ACHN (cell line): Measurements from ENCODE around the gene ZNF541.

Experiments
- DNase-seq: peaks from one replicate; pipeline ENCODE4 v3.0.0-alpha.2; 2015
- in situ Hi-C: cut with HindIII; loops from 2 replicates; pipeline ENCODE4 v1.10.0; 2017; ENCODE audit warnings: low sequenced_read_pairs, low pct_ligation_motif_present, low pct_unique_long_range_greater_than_20kb

ZNF541 gene

DNA sequence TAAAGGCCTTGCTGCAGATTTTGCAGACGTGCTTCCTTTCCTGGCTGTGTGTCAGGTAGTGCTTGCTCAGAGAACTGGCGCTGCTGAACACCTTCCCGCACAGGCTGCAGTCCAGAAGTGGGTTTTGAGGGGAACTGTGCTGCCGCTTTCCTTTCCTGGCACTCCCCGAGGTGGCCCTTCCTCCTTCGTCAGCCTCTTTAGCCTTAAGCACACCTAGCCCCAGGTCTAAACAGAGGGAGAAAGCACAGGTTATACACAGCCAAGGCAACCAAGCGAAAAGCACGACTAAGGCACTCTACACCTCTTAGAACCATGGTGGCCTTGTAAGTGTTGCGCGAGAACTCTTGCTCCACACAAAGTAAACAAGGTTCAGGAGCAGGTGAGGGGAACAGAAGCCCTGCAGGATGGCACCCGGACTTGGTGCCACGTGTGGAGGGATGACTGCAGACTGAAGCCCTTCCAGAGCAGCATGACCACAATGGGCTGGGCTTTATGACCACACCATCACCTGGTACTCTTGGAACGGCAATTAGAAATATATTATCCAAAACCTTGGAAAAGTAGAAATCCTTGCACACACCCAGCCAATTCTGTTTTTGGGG is 23.6 kb downstream of the ZNF541 start:
- in situ Hi-C loops = no loop called here
- DNase-seq = no peak

DNA sequence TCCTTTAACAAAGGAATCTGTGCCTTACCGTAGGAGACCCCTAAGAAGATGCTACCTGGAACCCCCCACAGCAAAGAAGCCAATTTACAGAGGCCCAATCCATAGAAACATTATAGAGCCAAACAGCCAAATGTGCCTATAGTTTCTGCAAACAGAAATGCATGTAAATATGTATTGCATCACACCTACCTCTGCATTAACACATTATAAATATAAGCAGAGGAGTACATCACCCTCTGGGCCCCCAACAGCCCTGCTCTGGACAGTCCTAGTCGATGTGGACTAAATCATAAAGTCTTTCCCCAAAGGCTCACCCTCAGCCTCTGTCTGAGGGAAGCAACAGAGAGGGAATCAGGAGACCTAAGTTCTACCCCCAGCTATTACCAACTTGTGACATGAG is 25.7 kb downstream of the ZNF541 start:
- in situ Hi-C loops = no loop called here
- DNase-seq = no peak

DNA sequence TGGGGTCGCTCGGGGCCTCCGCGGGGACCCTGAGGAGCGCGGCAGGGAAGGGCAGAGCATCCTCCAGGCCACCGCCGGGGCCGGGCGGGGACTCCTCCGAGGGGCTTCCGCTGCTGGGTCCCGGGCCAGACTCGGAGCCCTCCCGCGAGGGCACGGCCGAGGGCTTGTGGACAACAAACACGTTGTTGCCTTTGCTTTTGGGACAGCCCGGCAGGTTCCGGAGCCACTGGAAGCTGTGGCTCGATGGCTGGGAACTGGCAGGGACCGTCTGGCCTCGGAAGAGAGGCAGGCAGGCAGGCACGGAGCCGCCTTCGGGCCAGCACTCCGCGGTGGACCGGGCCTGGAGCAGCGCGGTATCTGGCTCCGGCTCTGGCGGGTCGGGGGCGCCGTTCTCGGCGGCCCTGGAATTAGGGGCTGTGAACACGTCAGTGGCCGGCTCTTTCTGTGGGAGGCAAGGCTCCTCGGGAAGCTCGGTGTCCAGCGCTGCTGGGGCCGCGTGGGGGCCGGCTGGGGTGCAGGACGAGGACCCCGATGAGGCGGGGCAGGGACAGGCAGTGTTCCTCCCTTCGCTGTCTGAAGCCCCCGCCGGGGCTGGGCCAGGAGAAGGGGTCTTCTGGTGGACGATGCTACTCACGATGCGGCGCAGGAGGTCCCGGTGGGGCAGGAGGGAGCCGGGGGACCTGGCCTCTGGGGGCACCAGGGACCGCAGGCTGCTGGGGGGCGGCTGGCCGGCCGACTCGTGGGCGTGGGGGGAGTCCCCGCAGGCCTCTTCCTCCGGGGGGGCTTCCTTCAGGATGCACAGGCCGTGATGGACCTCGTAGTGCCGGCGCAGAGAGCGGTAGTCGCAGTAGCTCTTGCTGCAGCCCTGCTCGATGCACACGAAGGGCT is 27.6 kb downstream of the ZNF541 start:
- DNase-seq = no peak
- in situ Hi-C loops = no loop called here

DNA sequence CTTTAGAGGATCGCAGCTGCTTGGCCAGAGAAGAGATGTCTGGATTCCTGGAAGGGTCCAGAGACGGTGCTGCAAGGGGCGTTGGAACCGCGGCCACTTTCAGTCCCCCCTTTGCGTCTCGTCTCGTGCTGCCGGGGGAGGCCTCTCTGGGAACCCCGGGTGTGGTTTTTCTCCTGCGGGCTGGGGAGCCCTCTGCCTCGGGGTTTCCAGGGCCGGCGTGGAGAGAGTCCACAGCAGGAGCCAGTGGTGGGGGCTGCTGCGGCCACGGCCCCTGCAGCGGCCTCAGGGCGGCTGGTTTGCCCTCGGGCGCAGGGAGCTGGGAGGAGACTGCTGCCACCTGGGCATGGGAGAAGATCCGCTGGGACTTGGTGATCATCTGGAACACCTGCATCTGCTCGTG is 28.5 kb downstream of the ZNF541 start:
- in situ Hi-C loops = no loop called here
- DNase-seq = no peak

DNA sequence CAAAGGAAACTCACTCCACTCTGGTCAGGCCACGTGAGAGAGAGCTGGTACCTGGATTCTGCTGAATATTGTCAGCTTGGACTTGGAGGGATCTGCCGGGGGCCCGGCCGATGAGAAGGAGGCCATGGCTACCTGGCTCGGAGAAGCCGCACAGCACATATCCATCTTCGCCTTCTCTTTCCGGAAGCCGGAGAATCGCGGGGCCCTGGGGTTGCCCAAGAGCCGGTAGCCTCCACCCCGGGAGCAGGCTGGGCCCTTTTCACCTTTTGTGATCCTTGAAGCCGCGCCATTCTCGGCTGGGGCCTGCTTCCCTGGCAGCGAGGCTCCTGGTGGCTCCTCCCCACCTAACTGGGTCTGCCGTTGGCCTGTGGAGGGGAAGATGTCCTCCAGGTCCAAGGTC is 28.9 kb downstream of the ZNF541 start:
- in situ Hi-C loops = no loop called here
- DNase-seq = no peak

DNA sequence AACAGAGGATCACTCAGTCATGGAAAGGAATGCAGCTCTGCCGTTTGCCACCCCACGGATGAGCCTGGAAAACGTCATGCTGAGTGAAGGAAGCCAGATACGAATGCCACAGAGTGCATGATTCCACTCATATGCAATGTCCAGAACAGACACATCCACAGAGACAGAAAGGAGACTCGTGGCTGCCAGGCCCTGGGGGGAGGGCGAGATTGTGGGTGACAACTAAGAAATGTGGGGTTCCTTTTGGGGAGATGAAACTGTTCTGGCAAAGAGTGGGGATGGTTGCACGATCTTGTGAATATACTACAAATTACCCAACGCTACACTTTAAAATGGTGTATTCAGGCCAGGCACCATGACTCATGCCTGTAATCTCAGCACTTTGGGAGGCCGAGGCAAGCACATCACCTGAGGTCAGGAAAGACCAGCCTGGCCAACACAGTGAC is 30.9 kb downstream of the ZNF541 start:
- in situ Hi-C loops = no loop called here
- DNase-seq = no peak

DNA sequence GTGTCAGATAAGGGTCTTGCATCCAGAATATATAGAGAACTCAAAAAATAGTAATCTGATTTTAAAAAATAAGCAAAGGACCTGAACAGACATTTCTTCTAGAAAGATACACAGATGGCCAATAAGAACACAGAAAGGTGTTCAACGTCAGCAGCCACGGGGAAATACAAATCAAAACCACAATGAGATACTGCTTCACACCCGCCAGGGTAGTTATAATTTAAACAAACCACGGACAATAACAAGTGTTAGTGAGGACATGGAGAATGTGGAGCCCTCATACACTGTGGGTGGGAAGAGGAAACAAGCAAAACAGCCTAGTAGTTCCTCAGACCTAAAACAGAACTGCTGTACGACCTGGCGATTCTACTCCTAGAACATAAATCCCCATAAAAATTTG is 31.4 kb downstream of the ZNF541 start:
- DNase-seq = peak; percentile 10
- in situ Hi-C loops = no loop called here

DNA sequence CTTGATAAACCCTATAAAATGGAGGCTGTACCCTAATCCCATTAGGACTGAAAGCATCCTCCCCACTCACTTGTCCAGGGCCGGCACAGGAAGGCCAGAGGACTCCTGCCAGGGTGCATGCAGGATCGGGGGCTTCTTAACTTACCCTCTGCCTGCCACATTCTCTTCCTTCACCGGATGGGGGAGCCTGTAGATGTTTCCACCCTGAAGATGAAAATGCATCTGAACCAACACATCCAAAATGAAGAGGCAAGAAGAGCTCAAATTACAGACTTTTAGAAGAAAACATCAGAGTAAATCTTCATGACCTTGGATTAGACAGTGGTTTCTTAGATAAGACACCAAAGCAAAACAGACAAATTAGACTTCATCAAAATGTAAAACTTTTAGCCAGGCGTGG is 32.2 kb downstream of the ZNF541 start:
- in situ Hi-C loops = no loop called here
- DNase-seq = no peak

DNA sequence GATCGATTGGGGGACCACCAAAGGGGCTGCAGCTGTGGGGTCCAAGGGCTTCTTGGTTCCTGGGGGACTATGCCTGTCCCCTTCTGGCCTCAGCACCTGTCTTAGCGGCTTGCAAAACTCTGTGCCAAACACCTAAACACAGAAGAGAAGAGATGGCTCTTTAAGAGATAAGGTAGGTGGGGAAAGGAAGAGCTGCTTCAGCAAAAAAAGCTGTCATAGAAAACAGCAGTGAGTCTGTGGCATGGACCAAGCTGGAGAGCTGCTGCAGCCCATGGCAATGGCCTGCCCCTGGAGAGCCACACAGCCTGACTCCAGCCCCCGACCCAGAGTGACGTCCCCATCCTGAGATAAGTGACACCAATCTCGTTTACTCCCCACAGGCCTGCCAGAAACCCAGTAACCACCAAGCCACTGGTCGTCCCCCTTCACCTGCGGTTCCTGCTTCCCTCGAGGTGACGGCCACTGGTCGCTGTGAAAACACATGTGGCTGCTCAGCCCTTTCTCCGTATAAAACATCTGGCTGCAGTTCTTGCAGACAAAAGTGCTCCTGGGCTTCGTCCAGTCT is 33.1 kb downstream of the ZNF541 start:
- in situ Hi-C loops = no loop called here
- DNase-seq = no peak

DNA sequence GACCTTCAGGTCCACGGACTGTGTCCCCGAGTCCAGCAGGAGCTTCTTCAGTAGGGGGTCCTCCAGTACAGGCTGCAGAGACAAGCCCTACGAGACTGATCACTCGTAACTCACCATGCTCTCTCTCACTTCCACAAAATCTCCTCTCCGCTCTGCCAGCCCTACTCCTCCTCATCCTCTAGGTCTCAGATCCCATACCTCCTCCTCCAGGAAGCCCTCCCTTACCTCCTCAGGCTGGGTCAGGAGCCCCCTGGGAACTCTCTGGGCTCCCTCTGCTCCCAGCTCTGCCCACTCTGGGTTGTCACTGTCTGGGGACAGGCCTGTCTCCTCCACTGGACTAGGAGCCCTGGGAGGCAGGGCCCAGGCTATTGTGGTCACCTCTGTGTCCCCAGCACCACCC is 34.1 kb downstream of the ZNF541 start:
- in situ Hi-C loops = no loop called here
- DNase-seq = no peak

DNA sequence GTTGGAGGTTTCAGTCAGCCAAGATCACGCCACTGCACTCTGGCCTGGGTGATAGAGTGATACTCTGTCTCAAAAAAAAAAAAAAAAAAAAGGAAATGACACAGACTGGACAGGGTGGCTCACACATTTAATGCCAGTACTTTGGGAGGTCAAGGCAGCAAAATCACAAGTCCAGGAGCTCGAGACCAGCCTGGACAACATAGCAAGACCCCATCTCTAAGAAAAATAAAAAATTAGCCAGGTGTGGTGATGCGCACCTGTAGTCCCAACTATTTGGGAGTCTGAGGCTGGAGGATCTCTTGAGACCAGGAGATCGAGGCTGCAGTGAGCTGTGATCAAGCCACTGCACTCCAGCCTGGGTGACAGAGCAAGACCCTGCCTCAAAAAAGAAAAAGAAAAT is 35.5 kb downstream of the ZNF541 start:
- no peak for DNase-seq
- in situ Hi-C loops = no loop called here

DNA sequence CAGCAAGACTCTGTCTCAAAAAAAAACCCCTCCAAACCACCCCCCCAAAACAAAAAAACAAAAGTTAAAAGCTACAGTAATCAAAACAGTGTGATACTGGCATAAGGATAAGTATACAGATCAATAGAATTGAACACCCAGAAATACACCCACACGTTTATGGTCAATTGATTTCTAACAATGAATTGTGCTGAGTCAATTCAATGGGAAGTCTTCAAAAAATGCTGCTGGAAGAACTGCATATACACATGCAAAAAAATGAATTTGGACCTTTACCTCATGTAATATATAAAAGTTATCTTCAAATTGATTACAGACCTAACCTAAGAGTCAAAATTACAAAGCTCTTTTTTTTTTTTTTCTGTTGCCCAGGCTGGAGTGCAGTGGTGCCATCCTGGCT is 38.3 kb downstream of the ZNF541 start:
- no peak for DNase-seq
- in situ Hi-C loops = no loop called here

DNA sequence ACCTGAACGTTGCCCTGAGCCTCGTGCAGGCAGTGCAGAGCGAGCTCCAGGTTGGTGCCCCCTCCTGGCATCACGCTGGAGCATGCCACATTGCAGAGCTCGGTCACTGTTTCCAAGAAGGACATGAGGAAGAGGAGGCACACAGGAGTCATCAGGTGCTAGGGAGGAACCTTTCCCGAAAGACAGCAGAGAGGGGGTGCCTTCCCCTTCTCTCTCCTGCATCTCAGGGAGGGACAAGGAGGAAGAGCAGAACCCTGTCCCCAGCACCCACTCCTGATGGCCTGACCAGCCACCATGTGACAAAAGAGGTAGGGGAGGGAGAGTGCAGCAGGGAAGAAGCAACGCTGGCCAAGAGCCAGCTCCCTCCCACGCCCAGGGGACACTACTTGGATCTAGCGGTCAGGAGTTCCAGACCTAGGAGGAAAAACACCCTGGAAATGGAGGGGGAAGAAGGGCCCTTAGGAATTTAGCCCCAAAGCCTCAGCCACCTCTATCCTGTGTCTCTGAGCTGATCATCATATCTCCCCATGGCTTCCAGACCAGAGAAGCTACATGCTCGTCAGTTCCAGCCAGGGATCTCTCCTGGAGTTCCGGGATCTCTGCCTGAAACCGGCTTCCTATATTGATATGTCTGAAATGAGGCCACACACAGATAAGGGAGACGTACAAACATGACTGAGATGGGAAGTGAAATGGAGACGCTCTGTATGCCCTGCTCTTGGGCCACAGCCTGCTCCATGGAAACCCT is 41.1 kb downstream of the ZNF541 start:
- DNase-seq = no peak
- in situ Hi-C loops = no loop called here

DNA sequence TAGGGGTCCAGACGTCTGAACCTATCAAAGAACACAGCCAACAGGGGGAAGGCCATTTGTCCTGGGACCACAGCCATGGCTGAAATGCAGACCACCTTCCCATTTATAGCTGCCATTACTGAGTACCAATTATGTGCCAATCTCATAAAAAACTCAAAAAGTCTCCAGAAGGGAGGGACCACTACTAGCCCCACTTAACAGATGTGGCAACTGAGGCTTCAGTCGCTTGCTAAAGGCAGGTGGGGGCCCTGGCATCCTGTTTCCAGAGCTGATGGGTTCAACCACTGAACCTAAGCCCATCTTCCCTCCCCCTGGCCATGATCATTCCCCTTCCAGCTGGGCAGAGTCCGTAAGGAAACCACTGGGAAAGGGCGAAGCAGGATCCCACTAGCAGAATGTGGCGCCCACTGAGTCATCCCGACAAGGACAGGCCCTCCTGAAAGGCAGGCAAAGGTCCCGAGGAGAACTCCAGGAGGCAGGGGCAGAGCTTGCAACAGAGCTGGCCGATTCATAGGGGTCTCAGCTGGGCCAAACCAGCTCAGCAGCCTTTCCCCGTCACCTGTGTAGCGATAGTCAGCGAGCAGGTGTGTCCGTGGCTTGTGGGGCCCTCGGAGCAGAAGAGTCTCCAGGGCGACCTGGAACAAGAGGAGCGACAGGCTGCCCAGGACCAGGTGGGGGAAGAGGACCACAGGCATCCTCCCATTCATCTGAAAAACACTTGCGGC is 43.8 kb downstream of the ZNF541 start:
- in situ Hi-C loops = no loop called here
- no peak for DNase-seq

DNA sequence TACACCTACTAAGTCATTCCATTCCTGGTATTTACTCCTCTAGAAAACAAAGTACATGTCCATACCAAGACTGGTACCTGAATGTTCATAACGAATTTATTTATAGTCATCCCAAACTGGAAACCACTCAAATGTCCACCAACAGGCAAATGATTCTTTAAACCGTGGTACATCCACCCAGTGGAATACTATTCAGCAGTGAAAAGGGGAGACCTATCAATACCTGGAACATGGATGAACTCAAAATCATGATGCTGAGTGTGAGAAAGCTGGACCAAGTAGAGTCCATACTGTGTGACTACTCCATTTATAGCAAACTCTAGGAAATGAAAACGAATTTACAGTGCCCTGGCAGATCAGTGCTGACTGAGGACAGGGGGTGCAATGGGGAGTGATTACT is 46.1 kb downstream of the ZNF541 start:
- DNase-seq = no peak
- in situ Hi-C loops = no loop called here

DNA sequence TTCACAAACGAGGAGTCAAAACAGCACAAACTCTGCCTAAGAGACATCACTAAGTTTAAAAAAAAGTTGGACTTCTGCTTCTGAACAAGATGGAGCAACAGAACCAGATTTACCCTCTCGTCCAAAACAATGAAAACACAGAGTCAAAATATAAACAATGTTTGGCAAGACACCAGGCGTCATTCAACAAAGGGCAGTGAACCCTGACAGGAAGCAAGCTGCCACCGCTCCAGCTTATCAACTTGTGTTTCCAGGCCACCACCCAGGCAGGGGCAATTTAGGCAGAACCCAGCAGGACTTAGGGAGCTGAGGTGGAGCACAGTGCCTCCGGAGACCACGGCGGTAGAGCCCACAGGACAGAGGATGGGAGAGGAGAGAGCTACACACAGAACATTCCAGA is 49.5 kb downstream of the ZNF541 start:
- DNase-seq = no peak
- in situ Hi-C loops = no loop called here
